ENCODE data around the gene FKBP10. TPM values are rescaled to one million over a fixed set of nuclear protein-coding genes. Genes with fewer than 3 reads are reported as not detected.
"Not testable (repeated sequence)": the region's sequence is repeated elsewhere in the genome, so short reads cannot be mapped to it uniquely, and the experiment has no call there.

FKBP10 gene
- total RNA-seq, 2 donors from 2014 or later = 10.3 to 12.8 TPM

GRCh38 chr17:41773190-41773588 lies 39.6 kb upstream of the FKBP10 start:
- H3K4me1 ChIP-seq = peaks cover 65% of the 10 kb centered on the region
- intact Hi-C loops (cut with DNase I) = no loop called here
- H3K4me3 ChIP-seq = no peak overlapping the region
- H3K27me3 ChIP-seq = no peaks in the 10 kb centered on the region
- no peak for TF ChIP-seq CTCF (IDR thresholded peaks at IDR 0.05)
- peaks cover 12% of the 10 kb centered on the region for H3K36me3 ChIP-seq
- peak overlapping the region; percentile 95 for H3K27ac ChIP-seq
- peak overlapping the region; percentile 51 to 92 for H3K9ac ChIP-seq (ENCODE audit: low read depth in 2 of 2, low read length in 2 of 2)
- DNase-seq = peak; percentile 94
- no peaks in the 10 kb centered on the region for H3K9me3 ChIP-seq

DNA sequence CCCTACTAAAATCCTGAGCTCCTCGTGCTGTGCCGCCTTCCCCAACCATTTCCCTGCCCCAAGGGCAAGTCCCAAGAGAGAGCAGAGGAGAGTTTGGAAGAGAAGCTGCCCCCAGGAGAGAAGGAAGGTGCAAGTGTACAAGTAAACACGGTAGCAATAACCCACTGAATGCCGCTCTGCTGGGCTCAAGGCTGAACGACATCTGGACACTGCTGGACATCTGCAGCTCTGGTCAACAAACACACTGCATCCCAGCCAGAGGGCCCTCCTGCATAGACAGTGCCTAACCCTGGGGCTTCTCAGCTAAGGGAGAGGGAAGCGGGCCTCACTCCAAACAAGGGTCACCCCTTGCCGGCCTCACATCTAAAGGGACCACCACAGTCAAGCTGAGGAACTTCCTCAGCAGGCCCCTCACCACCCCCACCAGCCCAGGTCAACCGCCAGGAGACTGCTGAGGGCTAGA lies 39.0 kb upstream of the FKBP10 start:
- Histone ChIP-seq H3K9ac (ENCODE audit: low read depth in 2 of 2, low read length in 2 of 2) (peak overlapping the region; percentile 15 to 92), H3K36me3 (peaks cover 12% of the 10 kb centered on the region), H3K9me3 (no peaks in the 10 kb centered on the region), H3K4me3 (no peak overlapping the region), H3K4me1 (peaks cover 66% of the 10 kb centered on the region), H3K27me3 (no peaks in the 10 kb centered on the region), H3K27ac (peak overlapping the region; percentile 95)
- DNase-seq = peak; percentile 41
- TF ChIP-seq CTCF (IDR thresholded peaks at IDR 0.05) = no peak
- intact Hi-C loops (cut with DNase I) = no loop called here

- peak; percentile 80 for DNase-seq
- peaks cover 10% of the 10 kb centered on the region for H3K36me3 ChIP-seq
- H3K4me3 ChIP-seq = no peak overlapping the region
- peaks cover 66% of the 10 kb centered on the region for H3K4me1 ChIP-seq
- H3K27me3 ChIP-seq = no peaks in the 10 kb centered on the region
- H3K9ac ChIP-seq (ENCODE audit: low read depth in 2 of 2, low read length in 2 of 2) = peak overlapping the region; percentile 44 to 76
- TF ChIP-seq CTCF (IDR thresholded peaks at IDR 0.05) = no peak
- intact Hi-C loops (cut with DNase I) = no loop called here
- H3K9me3 ChIP-seq = no peaks in the 10 kb centered on the region
- peak overlapping the region; percentile 95 for H3K27ac ChIP-seq
Measured at GRCh38 chr17:41775394-41776226, 37.2 kb upstream of the FKBP10 start.

GRCh38 chr17:41776262-41776900 lies 36.4 kb upstream of the FKBP10 start:
- Histone ChIP-seq H3K4me1 (peaks cover 65% of the 10 kb centered on the region), H3K27ac (peak overlapping the region; percentile 95), H3K9ac (ENCODE audit: low read depth in 2 of 2, low read length in 2 of 2) (peak overlapping the region; percentile 44 to 76)
- DNase-seq; H3K4me3 ChIP-seq; H3K36me3 ChIP-seq; H3K27me3 ChIP-seq; H3K9me3 ChIP-seq; intact Hi-C loops (cut with DNase I): not testable (repeated sequence)

GRCh38 chr17:41777157-41777573 lies 35.6 kb upstream of the FKBP10 start:
- Histone ChIP-seq H3K27me3 (no peaks in the 10 kb centered on the region), H3K27ac (peak overlapping the region; percentile 95), H3K9me3 (no peaks in the 10 kb centered on the region), H3K4me1 (peaks cover 57% of the 10 kb centered on the region), H3K9ac (ENCODE audit: low read depth in 2 of 2, low read length in 2 of 2) (peak overlapping the region in 1 of 2 donors; percentile 68), H3K36me3 (no peaks in the 10 kb centered on the region), H3K4me3 (no peak overlapping the region)
- intact Hi-C loops (cut with DNase I) = no loop called here
- peak; percentile 11 for TF ChIP-seq CTCF (IDR thresholded peaks at IDR 0.05)
- DNase-seq = no peak
